ENCODE measurements around the gene PET117. TPM values are rescaled to one million over a fixed set of nuclear protein-coding genes. Genes with fewer than 3 reads are reported as not detected.
"Not testable (repeated sequence)": the region's sequence is repeated elsewhere in the genome, so short reads cannot be mapped to it uniquely, and the experiment has no call there.

The PET117 gene
- total RNA-seq, 2 donors from 2014 or later = 9.6 to 10.5 TPM

DNA sequence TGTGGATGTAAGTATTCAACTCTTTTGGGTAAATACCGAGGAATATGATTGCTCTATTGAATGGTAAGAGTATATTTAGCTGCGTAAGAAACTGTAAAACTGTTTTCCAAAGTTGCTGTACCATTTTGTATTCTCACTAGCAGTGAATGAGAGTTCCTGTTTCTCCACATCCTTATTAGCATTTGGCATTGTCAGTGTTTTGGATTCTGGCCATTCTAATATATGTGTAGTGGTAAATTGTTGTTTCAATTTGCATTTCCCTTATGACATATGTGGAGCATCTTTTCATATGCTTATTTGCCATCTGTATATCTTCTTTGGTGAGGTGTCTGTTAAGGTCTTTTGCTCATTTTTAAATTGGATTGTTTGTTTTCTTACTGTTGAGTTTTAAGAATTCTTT, 29.3 kb upstream of the PET117 start:
- TF ChIP-seq CTCF (IDR thresholded peaks at IDR 0.05) = no peak
- no peak overlapping the region for H3K27ac ChIP-seq

GRCh38 chr20:18128574-18128973, 9.1 kb upstream of the PET117 start:
- H3K4me3 ChIP-seq; H3K27me3 ChIP-seq; H3K4me1 ChIP-seq; H3K9me3 ChIP-seq; H3K27ac ChIP-seq; DNase-seq (ENCODE audit: low spot score); H3K36me3 ChIP-seq: not testable (repeated sequence)

More for the DNA sequence above, 29.3 kb upstream of the PET117 start:
- no peak overlapping the region for H3K4me3 ChIP-seq
- no peak for DNase-seq (ENCODE audit: low spot score)
- no peaks in the 10 kb centered on the region for H3K4me1 ChIP-seq
- no peaks in the 10 kb centered on the region for H3K36me3 ChIP-seq
- peaks cover 0 to 9% of the 10 kb centered on the region in 2 donors for H3K9me3 ChIP-seq
- no peaks in the 10 kb centered on the region for H3K27me3 ChIP-seq

DNA sequence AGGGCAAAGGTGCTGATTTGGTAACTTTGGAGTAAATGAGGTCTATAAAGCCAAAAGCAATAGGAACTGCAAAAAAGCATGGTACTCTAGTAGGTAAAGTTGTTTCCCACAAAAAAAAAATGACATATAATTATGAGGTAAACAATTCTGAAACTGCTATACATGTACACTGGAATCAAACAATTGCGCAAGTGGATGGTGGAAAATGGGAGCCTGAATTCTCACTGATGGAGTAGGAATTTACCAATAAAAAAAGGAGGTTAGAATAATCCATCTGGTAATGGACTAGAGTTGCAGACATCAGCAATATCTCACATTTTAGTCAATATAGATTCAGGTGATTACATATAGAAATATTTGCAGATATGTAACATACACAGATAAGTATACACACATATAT, 5.0 kb upstream of the PET117 start:
- TF ChIP-seq CTCF (IDR thresholded peaks at IDR 0.05) = no peak

GRCh38 chr20:18133962-18134361, 3.7 kb upstream of the PET117 start:
- Histone ChIP-seq H3K4me3 (no peak overlapping the region), H3K4me1 (peaks cover 0 to 13% of the 10 kb centered on the region in 2 donors), H3K36me3 (no peaks in the 10 kb centered on the region), H3K9me3 (no peaks in the 10 kb centered on the region), H3K27me3 (no peaks in the 10 kb centered on the region), H3K27ac (no peak overlapping the region)
- no peak for TF ChIP-seq CTCF (IDR thresholded peaks at IDR 0.05)
- DNase-seq (ENCODE audit: low spot score) = no peak

More for the DNA sequence above, 5.0 kb upstream of the PET117 start:
- H3K4me1 ChIP-seq = peaks cover 0 to 6% of the 10 kb centered on the region in 2 donors
- H3K4me3 ChIP-seq = no peak overlapping the region
- H3K9me3 ChIP-seq = no peaks in the 10 kb centered on the region
- no peak for DNase-seq (ENCODE audit: low spot score)
- H3K27ac ChIP-seq = no peak overlapping the region
- no peaks in the 10 kb centered on the region for H3K36me3 ChIP-seq
- no peaks in the 10 kb centered on the region for H3K27me3 ChIP-seq

GRCh38 chr20:18138266-18138582, 561 bp downstream of the PET117 start:
- H3K9me3 ChIP-seq = no peaks in the 10 kb centered on the region
- no peaks in the 10 kb centered on the region for H3K27me3 ChIP-seq
- peak in 1 of 2 donors; percentile 2 for TF ChIP-seq CTCF (IDR thresholded peaks at IDR 0.05)
- peaks cover 0 to 25% of the 10 kb centered on the region in 2 donors for H3K4me1 ChIP-seq
- H3K27ac ChIP-seq = peak overlapping the region; percentile 89 to 91
- peaks cover 5% of the 10 kb centered on the region for H3K36me3 ChIP-seq
- peak overlapping the region; percentile 83 to 97 for H3K4me3 ChIP-seq
- DNase-seq (ENCODE audit: low spot score) = no peak

DNA sequence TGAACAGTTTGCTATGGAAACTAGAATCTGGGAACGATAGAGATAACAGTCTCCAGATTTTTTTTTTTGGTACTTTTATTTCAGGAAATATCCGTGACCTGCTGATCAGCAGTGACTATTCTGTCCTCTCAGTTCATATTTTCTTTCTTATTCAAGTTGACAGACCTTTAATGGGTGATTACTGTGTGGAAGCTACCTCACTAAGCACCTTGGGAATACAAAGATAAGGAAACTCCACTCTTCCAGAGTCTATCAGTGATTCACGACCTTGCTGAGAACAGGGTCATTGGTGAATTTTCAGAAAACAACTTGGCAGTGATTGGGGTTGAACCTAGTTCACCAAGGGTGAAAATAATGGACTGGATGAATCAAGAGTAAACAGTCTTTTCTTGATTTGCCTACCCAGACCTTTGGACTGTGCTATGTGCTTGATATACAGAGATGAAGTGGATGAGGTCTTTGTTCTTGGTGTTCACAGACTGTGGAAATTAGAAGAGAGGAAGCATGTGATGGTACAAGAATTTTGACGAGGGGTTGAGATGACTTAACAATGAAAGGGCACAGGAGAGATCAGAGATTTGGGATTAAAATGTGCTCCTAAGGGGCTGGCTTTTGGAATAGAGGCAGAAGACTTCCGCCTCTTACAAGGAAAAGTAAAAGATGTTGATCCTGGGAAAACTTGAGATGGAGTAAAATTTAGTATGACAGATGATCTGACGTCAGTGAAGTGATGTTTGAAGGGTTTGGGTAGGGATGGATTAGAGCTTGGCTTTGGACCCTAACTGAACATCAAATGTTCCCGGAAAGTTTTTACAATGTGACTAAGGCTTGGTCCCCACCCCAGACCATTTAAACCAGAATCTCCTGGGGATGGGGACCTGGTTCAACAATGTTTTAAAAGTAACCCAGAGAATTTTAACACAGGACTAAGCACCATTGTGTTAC, 1.2 kb downstream of the PET117 start:
- Histone ChIP-seq H3K27ac (no peak overlapping the region), H3K36me3 (peaks cover 5% of the 10 kb centered on the region), H3K4me3 (peak overlapping the region; percentile 83 to 97), H3K27me3 (no peaks in the 10 kb centered on the region), H3K4me1 (peaks cover 0 to 25% of the 10 kb centered on the region in 2 donors), H3K9me3 (no peaks in the 10 kb centered on the region)
- no peak for DNase-seq (ENCODE audit: low spot score)
- no peak for TF ChIP-seq CTCF (IDR thresholded peaks at IDR 0.05)

Measured in right atrium auricular region (tissue), 2 donors.